ENCODE measurements around the gene SIPA1. TPM values are rescaled to one million over a fixed set of nuclear protein-coding genes. Genes with fewer than 3 reads are reported as not detected.

SIPA1 gene
- total RNA-seq, 1 experiment from 2014 or later, result 86.9 TPM

- ATAC-seq (no peak), DNase-seq (ENCODE audit: low read depth, low spot score) (no peak)
- in situ Hi-C loops (cut with HindIII; ENCODE audit: low pct_unique_long_range_greater_than_20kb, low sequenced_read_pairs), result no loop called here
- Histone ChIP-seq H3K36me3 (ENCODE audit: control insufficient read depth, insufficient read depth, low read length) (no peaks in the 10 kb centered on the region), H3K9me3 (ENCODE audit: control insufficient read depth, insufficient read depth, low read depth, low read length) (no peaks in the 10 kb centered on the region), H3K27me3 (ENCODE audit: control insufficient read depth, insufficient read depth, low read length) (no peaks in the 10 kb centered on the region), H3K27ac (ENCODE audit: low read length) (no peak overlapping the region), H3K4me3 (ENCODE audit: low read depth in 2 of 2, low read length in 2 of 2) (no peak overlapping the region), H3K4me1 (ENCODE audit: control insufficient read depth, insufficient read depth, low read length) (peaks cover 6% of the 10 kb centered on the region)
- intact Hi-C loops (cut with micrococcal nuclease; ENCODE audit: unreplicated experiment), result no loop called here
- TF ChIP-seq REST (IDR thresholded peaks at IDR 0.05; ENCODE audit: insufficient read depth in 1 of 2, low read depth in 2 of 2, low read length in 1 of 2) (no peak), TCF7L2 (IDR thresholded peaks at IDR 0.05; ENCODE audit: low read depth, low read length) (no peak), POLR2AphosphoS5 (IDR thresholded peaks at IDR 0.05; ENCODE audit: low read depth, low read length) (no peak), SIN3A (IDR thresholded peaks at IDR 0.05; ENCODE audit: borderline replicate concordance, insufficient read depth, low read depth, low read length) (no peak), CTCF (IDR thresholded peaks at IDR 0.05) (no peak)
- POLR2A ChIA-PET, result no interaction called here
- CTCF ChIA-PET, result no interaction called here
- no TSS peak for BruUV-seq (replicated peaks)
Measured at GRCh38 chr11:65645710-65646109, 7.8 kb downstream of the SIPA1 start.

GRCh38 chr11:65646288-65646957, 8.5 kb downstream of the SIPA1 start:
- no peaks in the 10 kb centered on the region for H3K27me3 ChIP-seq (ENCODE audit: control insufficient read depth, insufficient read depth, low read length)
- ATAC-seq (no peak), DNase-seq (ENCODE audit: low read depth, low spot score) (no peak)
- no peaks in the 10 kb centered on the region for H3K9me3 ChIP-seq (ENCODE audit: control insufficient read depth, insufficient read depth, low read depth, low read length)
- peaks cover 6% of the 10 kb centered on the region for H3K4me1 ChIP-seq (ENCODE audit: control insufficient read depth, insufficient read depth, low read length)
- no peak overlapping the region; the same call in 1 of the 2 replicates for H3K27ac ChIP-seq (ENCODE audit: low read length)
- no TSS peak for BruUV-seq (replicated peaks)
- intact Hi-C loops (cut with micrococcal nuclease; ENCODE audit: unreplicated experiment) (no loop called here), in situ Hi-C loops (cut with HindIII; ENCODE audit: low pct_unique_long_range_greater_than_20kb, low sequenced_read_pairs) (no loop called here)
- H3K4me3 ChIP-seq (ENCODE audit: low read depth in 2 of 2, low read length in 2 of 2), result no peak overlapping the region
- ChIA-PET CTCF (interaction anchor here (0.6 kb wide), 1 partner anchor 885 kb away, joined by 4 read pairs; no protein-coding TSS in a partner anchor), POLR2A (no interaction called here)
- H3K36me3 ChIP-seq (ENCODE audit: control insufficient read depth, insufficient read depth, low read length), result no peaks in the 10 kb centered on the region
- TF ChIP-seq CTCF (IDR thresholded peaks at IDR 0.05), result no peak
- TF ChIP-seq SIN3A (IDR thresholded peaks at IDR 0.05; ENCODE audit: borderline replicate concordance, insufficient read depth, low read depth, low read length), result no peak
- no peak for TF ChIP-seq POLR2AphosphoS5 (IDR thresholded peaks at IDR 0.05; ENCODE audit: low read depth, low read length)
- TF ChIP-seq TCF7L2 (IDR thresholded peaks at IDR 0.05; ENCODE audit: low read depth, low read length), result no peak
- no peak for TF ChIP-seq REST (IDR thresholded peaks at IDR 0.05; ENCODE audit: insufficient read depth in 1 of 2, low read depth in 2 of 2, low read length in 1 of 2)

All from Panc1 (cell line).